ENCODE results near the gene RAPGEF6. TPM values are rescaled to one million over a fixed set of nuclear protein-coding genes. Genes with fewer than 3 reads are reported as not detected.

The RAPGEF6 gene
- total RNA-seq, 1 donor from 2014 or later = 16.9 TPM

- H3K4me3 Mint-ChIP-seq (ENCODE audit: unreplicated experiment) = no peak overlapping the region
- no peaks in the 10 kb centered on the region for H3K9me3 Mint-ChIP-seq (ENCODE audit: unreplicated experiment)
- peaks cover 1% of the 10 kb centered on the region for H3K27me3 Mint-ChIP-seq (ENCODE audit: unreplicated experiment)
- TF ChIP-seq CTCF (IDR thresholded peaks at IDR 0.05; ENCODE audit: unreplicated experiment) = no peak
- peak overlapping the region; percentile 88 for H3K27ac Mint-ChIP-seq (ENCODE audit: unreplicated experiment)
- H3K4me1 Mint-ChIP-seq (ENCODE audit: unreplicated experiment) = peaks cover 23% of the 10 kb centered on the region
- no peaks in the 10 kb centered on the region for H3K36me3 Mint-ChIP-seq (ENCODE audit: low read depth, unreplicated experiment)
- no peak for DNase-seq (ENCODE audit: low spot score)
These were observed 102.9 kb downstream of the RAPGEF6 start for GRCh38 chr5:131532031-131532640.

- no peaks in the 10 kb centered on the region for H3K9me3 Mint-ChIP-seq (ENCODE audit: unreplicated experiment)
- TF ChIP-seq CTCF (IDR thresholded peaks at IDR 0.05; ENCODE audit: unreplicated experiment) = no peak
- peaks cover 1% of the 10 kb centered on the region for H3K27me3 Mint-ChIP-seq (ENCODE audit: unreplicated experiment)
- peaks cover 35% of the 10 kb centered on the region for H3K4me1 Mint-ChIP-seq (ENCODE audit: unreplicated experiment)
- no peaks in the 10 kb centered on the region for H3K36me3 Mint-ChIP-seq (ENCODE audit: low read depth, unreplicated experiment)
- no peak overlapping the region for H3K4me3 Mint-ChIP-seq (ENCODE audit: unreplicated experiment)
- DNase-seq (ENCODE audit: low spot score) = no peak
- no peak overlapping the region for H3K27ac Mint-ChIP-seq (ENCODE audit: unreplicated experiment)
These were observed 104.2 kb downstream of the RAPGEF6 start for GRCh38 chr5:131530706-131531331.

- no peaks in the 10 kb centered on the region for H3K36me3 Mint-ChIP-seq (ENCODE audit: low read depth, unreplicated experiment)
- H3K9me3 Mint-ChIP-seq (ENCODE audit: unreplicated experiment) = no peaks in the 10 kb centered on the region
- H3K4me3 Mint-ChIP-seq (ENCODE audit: unreplicated experiment) = no peak overlapping the region
- H3K4me1 Mint-ChIP-seq (ENCODE audit: unreplicated experiment) = peaks cover 35% of the 10 kb centered on the region
- peak overlapping the region; percentile 0 for H3K27ac Mint-ChIP-seq (ENCODE audit: unreplicated experiment)
- H3K27me3 Mint-ChIP-seq (ENCODE audit: unreplicated experiment) = peaks cover 1% of the 10 kb centered on the region
- no peak for DNase-seq (ENCODE audit: low spot score)
- no peak for TF ChIP-seq CTCF (IDR thresholded peaks at IDR 0.05; ENCODE audit: unreplicated experiment)
These were observed 106.3 kb downstream of the RAPGEF6 start for GRCh38 chr5:131528682-131529081.

DNA sequence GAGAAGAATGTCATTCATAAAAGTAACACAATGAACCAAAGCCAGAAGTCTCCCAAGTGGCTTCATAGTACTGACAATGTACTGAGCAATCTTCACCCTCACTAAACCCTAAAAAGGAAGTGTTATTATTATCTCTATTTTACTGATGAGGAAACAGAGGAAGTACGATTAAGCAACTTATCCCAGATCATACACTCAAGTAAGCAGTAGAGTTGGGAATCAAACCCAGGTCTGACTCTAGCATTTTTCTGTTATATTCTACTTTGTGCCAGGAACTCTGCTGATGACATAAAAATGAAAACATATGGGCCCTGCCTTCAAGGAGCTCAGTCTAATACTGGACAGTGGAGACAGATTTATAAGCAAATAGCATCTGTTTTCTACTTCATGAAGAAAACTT lies 109.2 kb downstream of the RAPGEF6 start:
- peak overlapping the region; percentile 5 for H3K27ac Mint-ChIP-seq (ENCODE audit: unreplicated experiment)
- peaks cover 23% of the 10 kb centered on the region for H3K4me1 Mint-ChIP-seq (ENCODE audit: unreplicated experiment)
- H3K27me3 Mint-ChIP-seq (ENCODE audit: unreplicated experiment) = no peaks in the 10 kb centered on the region
- DNase-seq (ENCODE audit: low spot score) = no peak
- peaks cover 3% of the 10 kb centered on the region for H3K36me3 Mint-ChIP-seq (ENCODE audit: low read depth, unreplicated experiment)
- H3K4me3 Mint-ChIP-seq (ENCODE audit: unreplicated experiment) = no peak overlapping the region
- no peaks in the 10 kb centered on the region for H3K9me3 Mint-ChIP-seq (ENCODE audit: unreplicated experiment)
- TF ChIP-seq CTCF (IDR thresholded peaks at IDR 0.05; ENCODE audit: unreplicated experiment) = no peak

GRCh38 chr5:131524431-131524830 lies 110.6 kb downstream of the RAPGEF6 start:
- Mint-ChIP-seq H3K27me3 (ENCODE audit: unreplicated experiment) (no peaks in the 10 kb centered on the region), H3K4me1 (ENCODE audit: unreplicated experiment) (peaks cover 21% of the 10 kb centered on the region), H3K27ac (ENCODE audit: unreplicated experiment) (no peak overlapping the region), H3K36me3 (ENCODE audit: low read depth, unreplicated experiment) (peaks cover 3% of the 10 kb centered on the region), H3K4me3 (ENCODE audit: unreplicated experiment) (no peak overlapping the region), H3K9me3 (ENCODE audit: unreplicated experiment) (no peaks in the 10 kb centered on the region)
- DNase-seq (ENCODE audit: low spot score) = no peak
- TF ChIP-seq CTCF (IDR thresholded peaks at IDR 0.05; ENCODE audit: unreplicated experiment) = no peak

Measured in endothelial cell (in vitro differentiated cells).